Activated naive CD4-positive, alpha-beta T cell treated with anti-CD3 and anti-CD28 coated beads, Interleukin-2, amount 10 ng/mL, durations not matched to agents 7 days and 5 days (primary cell): ENCODE results near the gene KIAA1217.

Experiments
- CTCF ChIA-PET: fragments of 350-600 bp; sonication (Branson Sonifier 250); formaldehyde crosslinking; loops from one replicate; lab custom pipeline; 2021; ENCODE audit warnings: antibody characterized with exemption; lab: Charles Lee
- DNase-seq: peaks from one replicate; pipeline ENCODE4 v3.0.0-alpha.2; 2020
- H3K27ac Mint-ChIP-seq: one replicate; pipeline ENCODE4 v1.8.0; 2021; ENCODE audit warnings: mild to moderate bottlenecking, moderate library complexity, mixed read lengths
- H3K27me3 Mint-ChIP-seq: one replicate; pipeline ENCODE4 v1.8.0; 2021; ENCODE audit warnings: mild to moderate bottlenecking, mixed read lengths
- H3K36me3 Mint-ChIP-seq: one replicate; pipeline ENCODE4 v1.8.0; 2021; ENCODE audit warnings: mixed read lengths
- H3K4me1 Mint-ChIP-seq: one replicate; pipeline ENCODE4 v1.8.0; 2021; ENCODE audit warnings: mixed read lengths
- H3K4me3 Mint-ChIP-seq: one replicate; pipeline ENCODE4 v1.8.0; 2021; ENCODE audit warnings: mild to moderate bottlenecking, moderate library complexity, mixed read lengths
- H3K9me3 Mint-ChIP-seq: one replicate; pipeline ENCODE4 v1.8.0; 2021; ENCODE audit warnings: mixed read lengths

KIAA1217 gene

GRCh38 chr10:24569828-24570657, 361.1 kb downstream of the KIAA1217 start:
- H3K27me3 Mint-ChIP-seq, result peaks cover 28% of the 10 kb centered on the region
- H3K9me3 Mint-ChIP-seq, result no peaks in the 10 kb centered on the region
- no peak overlapping the region for H3K4me3 Mint-ChIP-seq
- CTCF ChIA-PET, result no interaction called here
- no peak for DNase-seq
- H3K27ac Mint-ChIP-seq, result no peak overlapping the region
- H3K4me1 Mint-ChIP-seq, result no peaks in the 10 kb centered on the region
- no peaks in the 10 kb centered on the region for H3K36me3 Mint-ChIP-seq

GRCh38 chr10:24570658-24571426, 361.9 kb downstream of the KIAA1217 start:
- CTCF ChIA-PET, result no interaction called here
- Mint-ChIP-seq H3K27me3 (peaks cover 33% of the 10 kb centered on the region), H3K9me3 (no peaks in the 10 kb centered on the region), H3K27ac (no peak overlapping the region), H3K4me3 (no peak overlapping the region), H3K4me1 (no peaks in the 10 kb centered on the region), H3K36me3 (no peaks in the 10 kb centered on the region)
- DNase-seq, result no peak

GRCh38 chr10:24571870-24572450, 363.0 kb downstream of the KIAA1217 start:
- Mint-ChIP-seq H3K27me3 (peaks cover 33% of the 10 kb centered on the region), H3K4me1 (no peaks in the 10 kb centered on the region), H3K9me3 (no peaks in the 10 kb centered on the region), H3K4me3 (no peak overlapping the region), H3K27ac (no peak overlapping the region), H3K36me3 (no peaks in the 10 kb centered on the region)
- DNase-seq, result no peak
- CTCF ChIA-PET, result interaction anchor here (1.1 kb wide), 1 partner anchor 509 kb away, joined by 3 read pairs; no protein-coding TSS in a partner anchor

DNA sequence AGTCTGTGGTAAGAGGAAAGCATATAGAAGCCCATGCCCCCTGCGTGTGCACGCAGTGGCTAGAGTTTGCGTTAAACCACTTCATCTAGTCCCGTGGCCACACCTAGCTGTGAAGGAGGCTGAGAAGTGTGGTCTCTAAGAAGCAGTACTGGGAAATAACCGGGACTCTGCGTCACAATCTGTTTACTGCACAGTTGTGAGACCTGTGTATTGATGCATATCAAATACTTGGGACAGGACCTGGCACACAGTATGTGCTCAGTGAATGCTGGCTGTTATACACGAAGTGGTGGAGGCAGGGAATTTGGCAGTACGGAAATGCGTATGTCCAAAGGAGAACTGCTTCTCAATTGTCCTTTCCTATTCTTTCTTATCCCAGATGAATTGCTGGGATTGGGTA, 365.2 kb downstream of the KIAA1217 start:
- no peak overlapping the region for H3K4me3 Mint-ChIP-seq
- no peak overlapping the region for H3K27ac Mint-ChIP-seq
- H3K36me3 Mint-ChIP-seq, result no peaks in the 10 kb centered on the region
- CTCF ChIA-PET, result no interaction called here
- no peaks in the 10 kb centered on the region for H3K4me1 Mint-ChIP-seq
- no peak for DNase-seq
- no peaks in the 10 kb centered on the region for H3K9me3 Mint-ChIP-seq
- H3K27me3 Mint-ChIP-seq, result peaks cover 33% of the 10 kb centered on the region

- Mint-ChIP-seq H3K9me3 (no peaks in the 10 kb centered on the region), H3K4me3 (no peak overlapping the region), H3K4me1 (no peaks in the 10 kb centered on the region), H3K27ac (no peak overlapping the region), H3K27me3 (peaks cover 33% of the 10 kb centered on the region), H3K36me3 (no peaks in the 10 kb centered on the region)
- no peak for DNase-seq
- CTCF ChIA-PET, result no interaction called here
Observed at GRCh38 chr10:24574578-24575155, 365.7 kb downstream of the KIAA1217 start.

GRCh38 chr10:24575481-24576002, 366.6 kb downstream of the KIAA1217 start:
- H3K4me1 Mint-ChIP-seq, result no peaks in the 10 kb centered on the region

GRCh38 chr10:24579448-24579847, 370.5 kb downstream of the KIAA1217 start:
- no peak for DNase-seq
- Mint-ChIP-seq H3K27me3 (peaks cover 8% of the 10 kb centered on the region), H3K9me3 (no peaks in the 10 kb centered on the region), H3K4me1 (no peaks in the 10 kb centered on the region), H3K4me3 (no peak overlapping the region), H3K27ac (no peak overlapping the region), H3K36me3 (peaks cover 2% of the 10 kb centered on the region)
- CTCF ChIA-PET, result interaction anchor here (1.5 kb wide), 2 partner anchors 36 to 38 kb away, joined by 3 read pairs; no protein-coding TSS in a partner anchor

More at GRCh38 chr10:24575481-24576002, 366.6 kb downstream of the KIAA1217 start:
- H3K27ac Mint-ChIP-seq, result no peak overlapping the region
- H3K4me3 Mint-ChIP-seq, result no peak overlapping the region
- peaks cover 24% of the 10 kb centered on the region for H3K27me3 Mint-ChIP-seq
- H3K36me3 Mint-ChIP-seq, result no peaks in the 10 kb centered on the region
- DNase-seq, result no peak
- no peaks in the 10 kb centered on the region for H3K9me3 Mint-ChIP-seq
- CTCF ChIA-PET, result interaction anchor here (0.7 to 0.9 kb wide), 2 partner anchors 11 to 13 kb away, joined by 3 read pairs; no protein-coding TSS in a partner anchor

GRCh38 chr10:24579906-24580305, 371.0 kb downstream of the KIAA1217 start:
- Mint-ChIP-seq H3K27me3 (peaks cover 5% of the 10 kb centered on the region), H3K4me1 (no peaks in the 10 kb centered on the region), H3K27ac (no peak overlapping the region), H3K36me3 (peaks cover 3% of the 10 kb centered on the region), H3K9me3 (no peaks in the 10 kb centered on the region), H3K4me3 (no peak overlapping the region)
- CTCF ChIA-PET, result interaction anchor here (1.5 kb wide), 2 partner anchors 36 to 37 kb away, joined by 3 read pairs; no protein-coding TSS in a partner anchor
- no peak for DNase-seq

GRCh38 chr10:24589265-24589664, 380.3 kb downstream of the KIAA1217 start:
- no peak overlapping the region for H3K4me3 Mint-ChIP-seq
- no peaks in the 10 kb centered on the region for H3K9me3 Mint-ChIP-seq
- DNase-seq, result no peak
- no peaks in the 10 kb centered on the region for H3K27me3 Mint-ChIP-seq
- CTCF ChIA-PET, result no interaction called here
- H3K36me3 Mint-ChIP-seq, result peaks cover 31% of the 10 kb centered on the region
- H3K27ac Mint-ChIP-seq, result no peak overlapping the region
- H3K4me1 Mint-ChIP-seq, result no peaks in the 10 kb centered on the region

DNA sequence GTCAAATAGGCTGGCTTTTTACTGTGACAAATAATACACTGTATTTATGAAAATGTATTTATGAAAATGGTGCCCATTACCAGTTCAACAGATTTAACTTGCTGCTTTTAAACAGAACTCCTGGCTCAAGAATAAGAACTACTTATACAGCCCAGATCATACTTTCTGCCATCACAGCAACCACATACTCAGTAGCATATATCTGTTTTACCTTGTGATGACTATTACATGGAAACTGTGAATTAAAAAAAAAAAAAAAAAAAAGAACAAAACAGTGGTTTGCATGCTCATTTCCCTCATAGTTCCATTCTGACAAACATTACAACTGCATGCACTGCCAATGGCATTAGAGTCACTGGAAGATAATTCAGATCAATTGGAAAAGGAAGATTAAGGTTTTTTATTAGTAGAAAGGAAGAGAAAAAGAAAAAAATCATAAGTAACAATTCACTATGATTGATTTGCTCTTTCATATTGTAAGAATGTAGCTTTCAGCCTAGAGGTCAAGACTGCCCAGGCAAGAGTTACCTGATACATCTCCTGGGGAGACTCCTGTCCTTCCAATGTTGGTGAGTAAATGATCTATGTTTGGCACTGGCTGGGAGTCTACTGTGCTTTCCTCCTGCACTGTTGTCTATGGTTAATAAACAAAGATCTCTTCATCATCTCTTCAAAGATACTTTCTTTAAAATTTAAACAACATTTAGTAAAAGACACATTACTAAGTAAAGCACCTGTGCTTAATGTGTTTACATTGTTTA, 381.9 kb downstream of the KIAA1217 start:
- H3K36me3 Mint-ChIP-seq, result peaks cover 22% of the 10 kb centered on the region

GRCh38 chr10:24596217-24596930, 387.4 kb downstream of the KIAA1217 start:
- no peak overlapping the region for H3K27ac Mint-ChIP-seq
- H3K27me3 Mint-ChIP-seq, result no peaks in the 10 kb centered on the region
- H3K4me1 Mint-ChIP-seq, result no peaks in the 10 kb centered on the region
- H3K9me3 Mint-ChIP-seq, result no peaks in the 10 kb centered on the region
- CTCF ChIA-PET, result interaction anchor here (1.4 kb wide), 1 partner anchor 22 kb away, joined by 3 read pairs; no protein-coding TSS in a partner anchor
- peaks cover 25% of the 10 kb centered on the region for H3K36me3 Mint-ChIP-seq
- no peak for DNase-seq
- H3K4me3 Mint-ChIP-seq, result no peak overlapping the region

More for the DNA sequence above, 381.9 kb downstream of the KIAA1217 start:
- no peak overlapping the region for H3K27ac Mint-ChIP-seq
- CTCF ChIA-PET, result no interaction called here
- H3K9me3 Mint-ChIP-seq, result no peaks in the 10 kb centered on the region
- no peaks in the 10 kb centered on the region for H3K4me1 Mint-ChIP-seq
- no peak for DNase-seq
- no peak overlapping the region for H3K4me3 Mint-ChIP-seq
- H3K27me3 Mint-ChIP-seq, result no peaks in the 10 kb centered on the region

DNA sequence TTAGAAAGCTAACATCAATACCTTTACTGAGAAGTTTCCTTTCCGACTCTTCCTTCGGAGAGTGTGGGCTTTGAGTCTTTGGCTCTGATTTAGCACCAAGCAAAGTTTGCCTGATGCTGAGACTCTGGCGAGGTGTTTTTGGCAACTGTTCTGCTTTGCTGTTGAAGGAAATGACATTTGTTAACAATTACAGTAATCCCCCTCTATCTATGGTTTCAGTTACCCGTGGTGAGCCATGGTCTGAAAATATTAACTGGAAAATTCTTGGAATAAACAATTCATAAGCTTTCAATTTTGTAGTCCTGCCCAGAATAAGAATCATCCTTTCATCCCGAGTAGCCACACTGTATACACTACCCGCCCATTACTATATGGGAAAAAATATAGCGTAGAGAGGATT, 388.5 kb downstream of the KIAA1217 start:
- no peak overlapping the region for H3K4me3 Mint-ChIP-seq

More for the DNA sequence above, 388.5 kb downstream of the KIAA1217 start:
- Mint-ChIP-seq H3K36me3 (peaks cover 22% of the 10 kb centered on the region), H3K9me3 (no peaks in the 10 kb centered on the region), H3K27ac (no peak overlapping the region), H3K27me3 (no peaks in the 10 kb centered on the region), H3K4me1 (peaks cover under 1% of the 10 kb centered on the region)
- CTCF ChIA-PET, result interaction anchor here (0.6 to 1.4 kb wide), 2 partner anchors 21 to 355 kb away, joined by 3 read pairs; partner anchors contain the start of gene PRTFDC1
- DNase-seq, result no peak
